AG09319 (cell line): ENCODE results near the gene DBET.
"Not testable (repeated sequence)": the region's sequence is repeated elsewhere in the genome, so short reads cannot be mapped to it uniquely, and the experiment has no call there.

Experiments used
- DNase-seq: peaks from one replicate; pipeline ENCODE4 v3.0.0-alpha.2; 2010; ENCODE audit warnings: low read depth; ENCODE audit errors: extremely low read depth
- TF ChIP-seq, protein P1 (sequence below): IDR thresholded peaks from 2 replicates; pipeline ENCODE4 v1.5.1; 2011; ENCODE audit warnings: low read depth, mild to moderate bottlenecking, inconsistent platforms, low read length, moderate library complexity

DBET gene

DNA sequence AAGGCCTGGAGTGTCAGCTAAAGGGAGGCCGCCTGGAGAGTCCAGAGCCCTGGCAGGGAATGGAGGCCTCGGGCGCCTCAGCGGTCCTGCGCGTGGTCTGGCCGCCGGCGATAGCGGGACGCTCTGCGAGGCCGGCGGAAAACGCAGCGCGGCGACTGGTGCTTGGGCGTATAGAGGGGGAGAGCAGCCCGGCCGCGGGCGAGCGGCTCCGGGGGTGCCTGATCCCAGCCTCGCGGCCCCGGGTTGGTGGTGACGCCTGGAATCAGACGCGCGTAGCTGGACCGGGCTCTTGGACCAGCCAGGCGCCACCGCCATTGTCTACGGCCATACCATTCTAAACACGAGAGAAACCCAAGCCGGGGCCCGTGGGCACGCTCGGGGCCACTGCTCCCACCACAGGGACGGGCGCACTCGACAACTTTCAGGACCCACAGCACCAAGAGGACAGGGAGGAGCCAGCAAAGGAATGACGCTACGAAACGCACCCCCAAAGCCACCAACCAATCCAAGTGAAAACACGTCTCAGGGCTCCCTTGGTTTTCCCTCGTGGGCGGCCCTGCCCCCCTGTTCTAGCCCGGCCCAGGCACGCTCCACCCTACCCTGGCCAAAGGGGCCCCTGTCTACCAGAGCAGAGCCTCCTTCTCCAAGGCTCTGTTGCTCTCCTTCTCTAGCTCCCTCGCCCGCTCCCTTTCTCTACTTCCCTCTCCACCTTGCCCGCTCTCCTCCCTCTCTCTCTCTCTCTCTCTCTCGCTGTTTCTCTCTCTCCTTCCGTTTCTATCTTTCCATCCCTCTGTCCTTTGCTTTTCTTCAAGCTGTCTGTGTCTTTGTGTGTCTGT lies 45.1 kb upstream of the DBET start:
- TF ChIP-seq, protein P1, sequence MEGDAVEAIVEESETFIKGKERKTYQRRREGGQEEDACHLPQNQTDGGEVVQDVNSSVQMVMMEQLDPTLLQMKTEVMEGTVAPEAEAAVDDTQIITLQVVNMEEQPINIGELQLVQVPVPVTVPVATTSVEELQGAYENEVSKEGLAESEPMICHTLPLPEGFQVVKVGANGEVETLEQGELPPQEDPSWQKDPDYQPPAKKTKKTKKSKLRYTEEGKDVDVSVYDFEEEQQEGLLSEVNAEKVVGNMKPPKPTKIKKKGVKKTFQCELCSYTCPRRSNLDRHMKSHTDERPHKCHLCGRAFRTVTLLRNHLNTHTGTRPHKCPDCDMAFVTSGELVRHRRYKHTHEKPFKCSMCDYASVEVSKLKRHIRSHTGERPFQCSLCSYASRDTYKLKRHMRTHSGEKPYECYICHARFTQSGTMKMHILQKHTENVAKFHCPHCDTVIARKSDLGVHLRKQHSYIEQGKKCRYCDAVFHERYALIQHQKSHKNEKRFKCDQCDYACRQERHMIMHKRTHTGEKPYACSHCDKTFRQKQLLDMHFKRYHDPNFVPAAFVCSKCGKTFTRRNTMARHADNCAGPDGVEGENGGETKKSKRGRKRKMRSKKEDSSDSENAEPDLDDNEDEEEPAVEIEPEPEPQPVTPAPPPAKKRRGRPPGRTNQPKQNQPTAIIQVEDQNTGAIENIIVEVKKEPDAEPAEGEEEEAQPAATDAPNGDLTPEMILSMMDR: no peak
- DNase-seq: no peak

GRCh38 chr4:190019859-190020463 lies 44.3 kb upstream of the DBET start:
- not testable (repeated sequence) for DNase-seq

GRCh38 chr4:190020790-190021717 lies 43.2 kb upstream of the DBET start:
- TF ChIP-seq, protein P1: no peak
- no peak for DNase-seq

- DNase-seq: not testable (repeated sequence)
These were observed 42.3 kb upstream of the DBET start for GRCh38 chr4:190021973-190022372.

GRCh38 chr4:190022614-190023281 lies 41.6 kb upstream of the DBET start:
- DNase-seq: not testable (repeated sequence)

DNA sequence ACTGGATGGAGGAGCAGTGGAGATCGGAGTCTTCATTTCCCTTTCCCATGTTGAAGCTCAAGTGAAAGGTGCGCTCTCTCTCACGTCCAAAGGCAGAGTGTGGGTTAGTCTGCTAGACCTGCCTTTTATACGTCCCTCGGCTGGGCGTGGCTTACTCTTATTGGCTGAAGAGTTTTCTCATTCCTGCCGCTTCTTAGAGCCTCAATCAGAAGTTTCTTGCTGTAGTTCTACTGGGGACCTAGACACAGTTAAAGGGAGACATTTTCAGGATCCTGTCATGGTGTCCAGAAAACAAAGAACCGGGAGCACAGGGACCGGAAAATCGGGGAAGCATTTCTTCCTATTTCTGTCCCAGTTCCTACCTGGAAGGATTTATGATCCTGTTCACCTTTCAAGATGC lies 37.1 kb upstream of the DBET start, which contains the start of gene FRG2:
Gene FRG2, minus strand, starts transcription at position 101 of the 400 bp plus-strand sequence. Its CDS starts 52 bp downstream, at position 49.
- DNase-seq: not testable (repeated sequence)

DNA sequence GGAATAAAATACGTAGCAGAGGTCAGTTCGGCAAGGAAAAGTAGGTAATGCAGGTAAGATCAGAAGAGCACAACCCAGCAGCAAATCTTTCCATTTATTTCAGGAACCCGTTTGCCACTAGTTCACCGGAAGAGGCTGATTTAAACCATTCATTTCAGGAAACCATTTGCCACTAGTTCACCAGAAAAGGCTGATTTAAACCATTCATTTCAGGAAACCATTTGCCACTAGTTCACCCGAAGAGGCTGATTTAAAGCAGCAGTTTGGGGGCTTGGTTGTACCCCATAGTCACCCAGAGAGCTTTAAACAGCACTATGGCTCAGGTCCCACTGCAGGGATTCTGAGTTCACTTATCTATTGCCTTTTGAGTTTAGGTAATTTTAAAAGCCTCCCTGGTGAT lies 33.0 kb upstream of the DBET start:
- not testable (repeated sequence) for DNase-seq

GRCh38 chr4:190037704-190038388 lies 26.5 kb upstream of the DBET start:
- DNase-seq: not testable (repeated sequence)

DNA sequence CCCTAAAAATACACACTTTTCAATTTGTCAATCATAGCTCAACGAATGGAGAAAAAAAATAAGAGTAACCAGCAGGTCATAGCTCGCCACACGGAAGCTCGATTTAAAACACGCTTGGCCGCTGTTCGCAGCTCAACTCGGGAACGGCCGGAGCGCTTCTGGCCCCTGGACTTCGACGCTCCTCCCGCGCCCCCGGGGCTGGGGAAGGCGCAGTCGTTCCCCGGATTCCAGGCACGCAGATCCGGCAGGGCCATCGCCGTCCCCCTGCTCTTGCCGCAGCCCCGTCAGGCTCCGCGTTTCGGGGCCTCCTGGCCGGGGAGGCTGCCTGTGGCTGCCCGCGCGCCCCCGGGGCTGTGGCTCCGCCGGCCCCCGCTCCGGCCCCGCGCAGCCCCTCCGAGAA lies 23.4 kb upstream of the DBET start:
- not testable (repeated sequence) for DNase-seq

- not testable (repeated sequence) for DNase-seq
These were observed 16.7 kb upstream of the DBET start for GRCh38 chr4:190047627-190048026.

GRCh38 chr4:190049378-190050239 lies 14.7 kb upstream of the DBET start:
- not testable (repeated sequence) for DNase-seq

- DNase-seq: not testable (repeated sequence)
These were observed 5.3 kb upstream of the DBET start for GRCh38 chr4:190058997-190059396.

DNA sequence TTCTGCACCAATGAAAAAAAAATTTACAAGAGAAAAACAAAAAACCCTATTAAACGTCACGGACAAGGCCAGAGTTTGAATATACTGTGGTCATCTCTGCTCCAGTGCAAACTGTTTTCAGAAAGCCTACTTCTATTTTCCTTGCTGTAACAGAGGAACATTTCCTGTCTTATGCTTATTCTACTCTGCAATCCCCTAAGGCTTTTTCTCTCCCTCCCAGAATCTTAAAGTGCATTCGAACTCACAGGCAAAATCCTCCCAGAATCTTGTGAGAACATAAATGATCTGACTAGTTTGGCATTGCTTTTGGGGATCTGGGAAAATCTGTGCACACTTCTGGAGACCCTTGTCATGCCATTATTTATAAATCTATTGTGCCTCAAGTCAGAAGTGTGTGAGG lies 503 bp downstream of the DBET start:
- not testable (repeated sequence) for DNase-seq

DNA sequence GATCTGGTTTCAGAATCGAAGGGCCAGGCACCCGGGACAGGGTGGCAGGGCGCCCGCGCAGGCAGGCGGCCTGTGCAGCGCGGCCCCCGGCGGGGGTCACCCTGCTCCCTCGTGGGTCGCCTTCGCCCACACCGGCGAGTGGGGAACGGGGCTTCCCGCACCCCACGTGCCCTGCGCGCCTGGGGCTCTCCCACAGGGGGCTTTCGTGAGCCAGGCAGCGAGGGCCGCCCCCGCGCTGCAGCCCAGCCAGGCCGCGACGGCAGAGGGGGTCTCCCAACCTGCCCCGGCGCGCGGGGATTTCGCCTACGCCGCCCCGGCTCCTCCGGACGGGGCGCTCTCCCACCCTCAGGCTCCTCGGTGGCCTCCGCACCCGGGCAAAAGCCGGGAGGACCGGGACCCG lies 4.0 kb downstream of the DBET start:
- not testable (repeated sequence) for DNase-seq

- not testable (repeated sequence) for DNase-seq
These were observed 28.8 kb downstream of the DBET start for GRCh38 chr4:190093052-190093451.

GRCh38 chr4:190094031-190094430 lies 29.7 kb downstream of the DBET start:
- DNase-seq: not testable (repeated sequence)
